Stimulated activated naive B cell treated with anti-CD40 and anti-IgM and Interleukin-4, amounts not matched to agents 10 μg/mL and 1 μg/mL and 100 μg/mL, for 72 hours (primary cell): ENCODE results near the gene LRRC53.

Source experiments
- ATAC-seq, 2 donors: fragments of 150-1000 bp; cut with Tn5 transposase; replicated peaks; 2 replicates each; pipeline ENCODE4 v1.10.0; 2021; ENCODE audit warnings: moderate library complexity in 1 of 2
- DNase-seq: peaks from one replicate; pipeline ENCODE4 v3.0.0; 2021
- H3K27ac Mint-ChIP-seq: one replicate; pipeline ENCODE4 v1.8.0; 2022; ENCODE audit warnings: mild to moderate bottlenecking, mixed read lengths
- H3K27me3 Mint-ChIP-seq, 2 donors: one replicate each; pipeline ENCODE4 v1.8.0; 2022; ENCODE audit warnings: mixed read lengths in 2 of 2
- H3K36me3 Mint-ChIP-seq, 2 donors: one replicate each; pipeline ENCODE4 v1.8.0; 2022; ENCODE audit warnings: mixed read lengths in 2 of 2, mild to moderate bottlenecking in 1 of 2
- H3K4me1 Mint-ChIP-seq, 2 donors: one replicate each; pipeline ENCODE4 v1.8.0; 2022; ENCODE audit warnings: mixed read lengths in 2 of 2, mild to moderate bottlenecking in 1 of 2
- H3K4me3 Mint-ChIP-seq, 2 donors: one replicate each; pipeline ENCODE4 v1.8.0; 2022; ENCODE audit warnings: mild to moderate bottlenecking in 2 of 2, mixed read lengths in 2 of 2, moderate library complexity in 1 of 2
- H3K9me3 Mint-ChIP-seq, 2 donors: one replicate each; pipeline ENCODE4 v1.8.0; 2022; ENCODE audit warnings: mixed read lengths in 2 of 2, mild to moderate bottlenecking in 1 of 2

Gene LRRC53, protein sequence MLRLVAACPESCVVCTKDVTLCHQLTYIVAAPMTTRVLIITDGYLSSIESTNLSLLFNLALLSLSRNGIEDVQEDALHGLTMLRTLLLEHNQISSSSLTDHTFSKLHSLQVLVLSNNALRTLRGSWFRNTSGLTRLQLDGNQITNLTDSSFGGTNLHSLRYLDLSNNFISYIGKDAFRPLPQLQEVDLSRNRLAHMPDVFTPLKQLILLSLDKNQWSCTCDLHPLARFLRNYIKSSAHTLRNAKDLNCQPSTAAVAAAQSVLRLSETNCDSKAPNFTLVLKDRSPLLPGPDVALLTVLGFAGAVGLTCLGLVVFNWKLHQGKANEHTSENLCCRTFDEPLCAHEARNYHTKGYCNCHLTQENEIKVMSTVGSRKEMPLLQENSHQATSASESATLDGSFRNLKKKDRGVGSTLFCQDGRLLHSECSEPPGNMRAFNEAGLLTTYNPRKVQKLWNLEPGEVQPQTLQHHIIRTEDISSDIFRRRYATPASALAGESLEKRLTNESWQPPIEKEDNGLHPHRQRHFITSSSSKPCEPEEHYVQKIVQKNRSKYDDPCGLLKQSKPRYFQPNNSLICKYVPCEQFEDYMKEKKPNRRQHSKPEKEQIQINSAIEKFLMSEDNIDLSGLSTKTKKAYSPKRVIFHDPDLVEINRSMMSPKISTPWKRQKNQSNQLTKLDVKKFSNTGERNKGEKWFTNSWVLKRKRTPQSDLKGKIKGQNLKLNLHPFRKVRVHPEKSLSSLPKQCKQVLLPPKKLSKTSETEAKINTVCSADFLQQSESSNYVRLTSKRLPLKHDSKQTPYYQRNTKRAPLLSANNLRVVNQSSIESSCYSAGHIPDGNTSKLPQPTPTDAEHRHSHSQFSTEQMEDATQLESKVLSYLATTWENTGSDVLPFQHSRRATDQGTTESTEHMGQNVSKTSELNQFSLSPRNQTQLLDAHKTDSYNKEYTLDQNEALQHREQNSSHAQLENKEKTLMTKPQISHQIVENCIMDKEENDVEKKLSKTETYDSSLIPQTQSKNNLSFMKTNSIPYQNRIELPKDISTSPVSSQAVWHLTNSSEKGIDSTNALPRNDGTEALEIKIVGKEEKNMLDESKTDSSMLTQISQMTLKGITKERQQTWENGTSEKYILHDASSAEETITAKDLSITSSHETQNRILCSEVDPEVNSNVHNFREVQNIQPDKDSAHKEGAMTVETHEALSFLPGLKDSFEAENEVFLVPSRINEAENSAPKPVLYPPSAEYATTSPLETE

DNA sequence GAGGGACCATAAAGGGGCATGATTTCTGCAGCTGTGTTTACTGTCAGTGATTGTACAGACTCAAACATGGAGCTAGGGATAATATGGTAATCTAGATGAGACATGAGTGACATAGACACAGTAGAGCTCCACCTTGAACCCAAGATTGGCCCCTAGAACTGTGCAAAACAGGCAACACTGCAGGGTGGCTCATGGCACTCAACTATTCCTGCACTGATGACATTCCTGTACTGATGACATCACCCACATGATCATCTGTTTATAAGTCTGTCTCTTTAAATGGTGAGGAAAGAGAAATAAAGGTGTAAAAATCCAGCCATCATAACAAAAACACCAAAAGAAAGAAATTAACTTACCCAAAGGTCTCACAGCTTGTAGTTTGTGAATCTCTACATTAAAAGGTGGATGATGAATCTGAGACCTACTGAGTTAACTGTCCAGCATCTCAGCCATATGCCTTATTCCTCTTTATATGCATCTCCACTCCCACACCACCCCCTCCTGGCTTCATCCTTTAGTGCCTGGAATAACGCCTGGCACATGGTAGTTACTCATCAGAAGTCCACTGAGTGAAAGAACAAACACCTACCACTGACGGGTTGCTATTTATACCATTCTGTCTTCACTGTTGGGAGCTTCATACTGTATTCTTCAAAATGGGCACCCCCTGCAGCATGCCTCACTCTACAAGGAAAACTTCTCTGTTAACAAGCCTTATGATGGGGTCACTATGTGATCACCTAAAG is at the start of gene LRRC53:
Gene LRRC53 (minus strand): TSS at position 442 of the 746 bp plus-strand sequence. CDS start 29,262 bp downstream, outside the sequence.
- ATAC-seq (no peak), DNase-seq (no peak)
- Mint-ChIP-seq H3K36me3 (no peaks in the 10 kb centered on the region), H3K27ac (no peak within 1 kb of the TSS), H3K4me3 (no peak within 1 kb of the TSS), H3K4me1 (no peaks in the 10 kb centered on the region), H3K27me3 (no peaks in the 10 kb centered on the region), H3K9me3 (no peaks in the 10 kb centered on the region)

DNA sequence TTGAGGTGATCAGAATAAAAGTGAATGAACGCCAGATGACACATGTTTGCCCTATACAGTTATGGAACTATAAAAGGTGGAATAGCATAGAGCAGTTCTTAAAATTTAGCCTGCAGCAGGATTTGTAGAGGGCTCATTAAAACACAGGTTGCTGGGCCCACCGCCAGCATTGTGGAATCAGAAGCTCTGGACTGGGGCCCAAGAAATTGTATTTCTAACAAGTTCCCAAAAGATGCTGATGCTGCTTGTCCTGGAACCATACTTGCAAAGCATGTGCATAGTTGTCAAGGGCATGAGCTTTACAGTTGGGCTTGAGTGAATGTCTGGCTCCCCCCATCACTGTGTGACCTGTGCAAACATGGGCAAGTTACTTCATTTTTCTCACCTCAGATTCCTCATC is 37.5 kb upstream of the LRRC53 start:
- Mint-ChIP-seq H3K27me3 (peaks cover 0 to 7% of the 10 kb centered on the region in 2 donors), H3K4me1 (no peaks in the 10 kb centered on the region), H3K36me3 (no peaks in the 10 kb centered on the region), H3K9me3 (no peaks in the 10 kb centered on the region), H3K27ac (no peak overlapping the region), H3K4me3 (no peak overlapping the region)
- no peak for DNase-seq
- ATAC-seq = no peak

DNA sequence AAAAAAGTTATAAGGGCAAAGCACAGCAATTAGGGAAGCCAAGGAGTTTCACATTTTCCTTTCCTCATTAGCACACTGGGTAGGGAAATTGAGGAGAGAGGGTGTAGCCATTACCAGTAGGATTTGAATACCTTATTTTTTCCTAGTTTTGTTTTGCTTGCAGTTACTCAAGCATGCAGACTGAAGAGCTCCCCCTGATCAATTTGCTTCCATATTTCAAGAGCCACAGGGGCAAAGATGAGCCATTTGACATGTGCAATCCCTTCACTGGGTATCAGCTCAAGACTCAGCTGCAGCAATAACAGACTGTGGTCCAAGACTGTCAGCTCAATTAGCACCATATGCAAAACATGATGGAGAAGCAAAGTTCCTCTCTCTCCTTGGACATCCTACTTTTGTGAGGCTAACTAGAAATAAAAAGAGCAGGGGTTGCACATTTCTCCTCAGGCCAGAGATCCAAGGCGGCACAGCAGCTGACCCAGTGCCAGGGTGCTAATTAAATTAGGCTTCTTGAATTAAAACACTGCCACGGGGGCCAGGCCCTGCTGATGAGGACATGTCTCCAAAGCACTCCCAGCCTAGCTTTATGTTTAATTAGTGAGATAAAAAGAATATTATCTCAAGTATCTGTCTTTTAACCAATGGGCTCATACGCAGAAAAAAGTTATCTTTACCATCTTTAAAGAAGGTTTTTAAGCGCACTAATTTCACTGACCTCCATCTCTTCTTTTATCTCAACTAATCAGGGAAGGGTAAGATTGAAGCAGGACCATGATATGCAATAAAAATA is 36.7 kb upstream of the LRRC53 start:
- peaks cover 0 to 7% of the 10 kb centered on the region in 2 donors for H3K27me3 Mint-ChIP-seq
- no peak for ATAC-seq
- H3K4me3 Mint-ChIP-seq = no peak overlapping the region
- H3K27ac Mint-ChIP-seq = no peak overlapping the region
- no peaks in the 10 kb centered on the region for H3K4me1 Mint-ChIP-seq
- no peaks in the 10 kb centered on the region for H3K9me3 Mint-ChIP-seq
- no peak for DNase-seq
- H3K36me3 Mint-ChIP-seq = no peaks in the 10 kb centered on the region

DNA sequence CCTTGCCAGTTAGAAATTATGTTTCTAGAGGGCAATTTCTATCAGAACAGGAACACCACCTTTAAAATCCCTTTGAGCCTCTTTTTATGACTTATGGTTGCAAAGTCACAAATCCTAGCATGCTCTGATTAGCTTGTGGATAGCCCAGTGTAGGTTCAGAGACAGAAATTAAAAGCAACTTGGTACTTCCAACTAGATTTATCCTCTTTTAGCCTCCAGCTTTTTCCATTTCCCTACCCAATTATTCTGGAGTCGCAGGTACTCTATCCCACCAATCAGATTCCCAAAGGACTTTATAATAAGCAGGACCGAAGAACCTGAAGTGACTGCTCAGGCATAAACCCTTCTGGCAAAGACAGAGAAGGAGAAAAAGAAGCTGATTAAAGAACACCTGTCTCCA is 33.4 kb upstream of the LRRC53 start:
- Mint-ChIP-seq H3K9me3 (no peaks in the 10 kb centered on the region), H3K4me3 (no peak overlapping the region), H3K36me3 (no peaks in the 10 kb centered on the region), H3K27me3 (peaks cover 0 to 1% of the 10 kb centered on the region in 2 donors), H3K4me1 (no peaks in the 10 kb centered on the region), H3K27ac (no peak overlapping the region)
- ATAC-seq (no peak), DNase-seq (no peak)

DNA sequence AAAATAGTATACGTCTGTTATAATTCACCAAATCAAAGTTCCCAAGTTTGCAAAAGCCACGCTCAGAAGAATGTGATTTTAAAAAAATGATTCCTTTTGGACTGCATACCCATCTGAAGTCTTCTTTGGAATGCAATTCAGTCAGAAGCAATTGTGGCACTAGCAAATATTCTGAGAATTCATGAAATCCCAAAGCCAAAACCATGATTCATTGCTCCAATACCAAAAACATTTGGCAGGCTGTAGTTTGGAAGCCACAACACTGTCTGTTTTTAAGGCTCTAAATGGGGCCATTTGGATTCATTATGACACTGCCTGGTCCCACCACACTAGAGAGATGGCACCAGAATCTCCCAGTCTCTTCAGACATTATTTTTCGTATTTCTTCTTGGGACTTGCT is 21.8 kb upstream of the LRRC53 start:
- H3K9me3 Mint-ChIP-seq = no peaks in the 10 kb centered on the region
- no peaks in the 10 kb centered on the region for H3K27me3 Mint-ChIP-seq

DNA sequence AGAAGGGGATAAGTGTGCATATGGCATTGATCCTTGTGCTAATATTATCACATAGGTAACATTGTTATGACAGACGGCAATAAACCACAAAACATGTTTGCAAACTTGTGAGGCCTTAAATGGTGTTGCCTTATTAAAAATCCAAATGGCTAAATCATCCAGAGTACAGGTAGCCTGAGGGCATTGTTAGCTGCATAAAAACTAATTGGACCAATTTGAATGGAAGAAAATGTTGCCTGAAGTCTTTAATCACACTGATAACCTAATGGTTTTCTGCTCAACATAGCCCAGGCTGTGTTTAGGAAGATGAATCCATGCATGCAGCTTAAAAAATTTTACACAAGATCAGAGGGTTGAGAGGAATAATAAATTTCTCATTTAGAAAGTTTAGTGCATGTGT is 19.4 kb upstream of the LRRC53 start:
- no peak overlapping the region for H3K4me3 Mint-ChIP-seq
- DNase-seq = no peak
- ATAC-seq = no peak
- peaks cover 0 to 11% of the 10 kb centered on the region in 2 donors for H3K27me3 Mint-ChIP-seq
- H3K4me1 Mint-ChIP-seq = no peaks in the 10 kb centered on the region
- no peaks in the 10 kb centered on the region for H3K9me3 Mint-ChIP-seq
- H3K36me3 Mint-ChIP-seq = no peaks in the 10 kb centered on the region
- H3K27ac Mint-ChIP-seq = no peak overlapping the region

More for the DNA sequence above, 21.8 kb upstream of the LRRC53 start:
- H3K36me3 Mint-ChIP-seq = no peaks in the 10 kb centered on the region
- no peak for DNase-seq
- ATAC-seq = no peak
- no peaks in the 10 kb centered on the region for H3K4me1 Mint-ChIP-seq
- H3K4me3 Mint-ChIP-seq = no peak overlapping the region
- H3K27ac Mint-ChIP-seq = no peak overlapping the region

DNA sequence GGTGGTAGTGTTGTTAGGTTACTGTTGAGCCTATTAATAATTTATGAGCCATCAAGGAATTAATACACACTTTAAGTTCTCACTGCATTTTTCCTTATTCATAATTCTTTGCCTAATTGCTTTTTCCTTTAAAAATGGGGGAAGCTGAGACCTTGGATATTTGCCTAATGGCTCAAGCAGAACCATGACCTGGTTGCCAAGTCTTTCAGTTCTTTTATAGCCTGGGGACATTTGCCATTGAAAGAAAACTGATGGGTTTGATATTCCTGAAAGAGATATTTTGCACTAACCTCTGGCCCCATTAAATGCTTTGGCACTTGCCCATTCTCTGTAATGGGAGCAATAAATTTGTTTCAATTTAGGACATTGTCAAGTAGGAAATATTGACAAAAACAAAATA is 18.5 kb upstream of the LRRC53 start:
- H3K4me1 Mint-ChIP-seq = no peaks in the 10 kb centered on the region
- no peak overlapping the region for H3K27ac Mint-ChIP-seq
- H3K9me3 Mint-ChIP-seq = no peaks in the 10 kb centered on the region
- no peak for ATAC-seq
- peaks cover 0 to 11% of the 10 kb centered on the region in 2 donors for H3K27me3 Mint-ChIP-seq
- H3K4me3 Mint-ChIP-seq = no peak overlapping the region
- H3K36me3 Mint-ChIP-seq = no peaks in the 10 kb centered on the region
- no peak for DNase-seq

DNA sequence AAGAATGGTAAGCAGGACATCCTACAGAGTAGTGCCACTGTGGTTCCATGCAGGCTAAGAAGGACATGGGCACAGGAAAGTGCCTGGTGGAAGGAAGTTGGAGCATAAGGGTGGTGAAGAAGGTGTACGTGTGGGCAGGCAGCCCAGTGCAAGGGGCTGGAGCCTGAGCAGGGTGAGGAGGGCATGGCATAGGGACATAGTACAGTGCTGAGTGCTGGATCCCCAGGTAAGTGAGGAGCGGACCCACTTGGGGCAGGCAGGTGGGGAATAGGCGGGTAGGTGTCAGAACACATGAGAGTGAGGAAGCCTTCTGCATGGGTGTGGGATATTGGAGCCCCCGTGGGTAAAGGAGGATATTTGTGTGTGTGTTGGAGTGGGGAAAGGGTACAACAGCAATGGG is 15.7 kb upstream of the LRRC53 start:
- no peak overlapping the region for H3K27ac Mint-ChIP-seq
- peak in 1 of 2 donors; percentile 22 for ATAC-seq

DNA sequence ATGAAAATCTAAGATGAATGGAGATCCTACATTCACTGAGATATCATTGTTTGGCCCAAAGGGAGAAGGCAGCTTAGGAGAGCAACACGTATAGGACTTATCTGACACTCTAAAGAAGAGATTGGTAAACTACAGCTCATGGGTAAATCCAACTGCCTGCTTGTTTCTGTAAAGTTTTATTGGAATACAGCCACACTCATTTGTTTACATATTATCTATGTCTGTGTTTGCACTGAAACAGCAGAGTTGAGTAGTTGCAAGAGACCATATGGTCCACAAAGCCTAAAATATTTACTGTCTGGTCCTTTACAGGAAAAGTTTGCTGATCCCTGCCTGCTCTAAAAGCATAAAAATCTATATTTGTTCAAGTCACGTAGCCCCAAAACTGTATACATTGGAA is 14.3 kb upstream of the LRRC53 start:
- ATAC-seq (no peak), DNase-seq (no peak)
- Mint-ChIP-seq H3K4me1 (no peaks in the 10 kb centered on the region), H3K9me3 (no peaks in the 10 kb centered on the region), H3K4me3 (no peak overlapping the region), H3K27me3 (peaks cover 0 to 11% of the 10 kb centered on the region in 2 donors), H3K27ac (no peak overlapping the region), H3K36me3 (no peaks in the 10 kb centered on the region)

More for the DNA sequence above, 15.7 kb upstream of the LRRC53 start:
- Mint-ChIP-seq H3K9me3 (no peaks in the 10 kb centered on the region), H3K27me3 (peaks cover 0 to 11% of the 10 kb centered on the region in 2 donors), H3K4me1 (no peaks in the 10 kb centered on the region), H3K36me3 (no peaks in the 10 kb centered on the region), H3K4me3 (no peak overlapping the region)
- DNase-seq = no peak

DNA sequence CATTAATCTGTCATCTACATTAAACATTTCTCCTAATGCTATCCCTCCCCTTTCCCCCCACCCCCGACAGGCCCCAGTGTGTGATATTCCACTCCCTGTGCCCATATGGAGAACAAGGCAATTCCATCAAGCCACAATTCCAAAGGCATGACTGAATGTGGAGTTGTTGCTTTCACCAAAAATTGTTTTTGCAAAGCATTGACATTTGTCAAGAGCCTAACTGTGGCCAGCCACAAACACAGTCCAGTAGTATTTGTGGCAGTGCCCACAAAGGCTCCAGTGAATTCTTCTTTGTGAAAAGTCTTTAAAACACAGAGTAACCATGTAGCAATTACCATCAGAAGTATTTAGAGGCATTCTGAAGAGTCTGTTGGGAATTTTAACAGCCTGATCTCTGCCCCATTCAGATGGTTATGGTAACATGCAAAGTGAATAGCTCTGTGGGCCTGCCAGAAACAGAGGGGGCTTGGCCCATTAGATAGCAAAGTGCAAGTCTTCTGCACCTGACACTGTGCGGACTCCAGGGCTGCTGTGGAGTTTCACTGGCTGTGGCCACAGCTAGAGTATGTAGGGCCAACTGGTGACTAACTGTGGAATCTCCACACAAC is 11.6 kb upstream of the LRRC53 start:
- Mint-ChIP-seq H3K9me3 (no peaks in the 10 kb centered on the region), H3K27ac (no peak overlapping the region), H3K27me3 (peaks cover 0 to 11% of the 10 kb centered on the region in 2 donors), H3K36me3 (no peaks in the 10 kb centered on the region), H3K4me3 (no peak overlapping the region), H3K4me1 (no peaks in the 10 kb centered on the region)
- ATAC-seq = no peak
- no peak for DNase-seq

DNA sequence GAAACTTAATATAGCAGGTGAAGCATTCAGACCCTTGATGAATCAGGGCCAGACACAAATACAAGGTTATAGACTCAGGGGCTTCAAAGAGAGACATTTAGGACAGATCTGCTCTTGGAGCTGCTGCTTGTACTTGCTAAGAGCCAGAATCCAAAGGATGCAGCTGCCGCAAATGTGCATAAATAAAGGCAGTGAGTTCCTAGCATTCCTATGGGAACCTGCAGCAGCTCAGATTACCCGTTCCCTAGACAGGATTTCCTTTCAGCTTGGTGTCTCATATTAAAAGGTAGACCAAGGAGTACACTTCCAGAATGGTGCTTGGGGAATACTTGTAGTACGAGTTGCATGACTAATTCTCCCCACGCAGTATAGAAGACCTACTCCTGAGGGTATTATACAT is 9.7 kb upstream of the LRRC53 start:
- Mint-ChIP-seq H3K36me3 (no peaks in the 10 kb centered on the region), H3K4me3 (no peak overlapping the region), H3K9me3 (no peaks in the 10 kb centered on the region), H3K4me1 (no peaks in the 10 kb centered on the region), H3K27me3 (peaks cover 0 to under 1% of the 10 kb centered on the region in 2 donors), H3K27ac (no peak overlapping the region)
- no peak for ATAC-seq
- DNase-seq = no peak

DNA sequence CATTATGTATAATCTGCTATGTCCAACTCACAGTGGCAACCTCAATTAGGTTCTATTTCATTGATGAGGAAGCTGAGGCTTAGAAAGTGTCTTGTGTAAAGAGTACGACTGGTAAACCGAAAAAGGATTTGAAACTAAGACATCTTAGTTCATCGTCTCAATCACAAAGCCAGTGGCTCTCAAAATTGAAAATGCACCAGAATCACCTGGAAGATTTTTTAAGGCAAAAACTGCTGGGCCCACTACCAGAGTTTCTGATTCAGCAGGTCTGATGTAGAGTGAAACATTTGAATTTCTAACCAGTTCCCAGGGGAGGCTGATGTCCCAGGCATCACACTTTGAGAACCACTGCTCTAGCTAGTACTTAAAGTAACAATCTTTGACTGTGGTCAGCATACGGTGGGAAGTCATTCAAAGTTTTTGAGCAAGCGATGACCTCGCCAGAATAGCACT is 5.2 kb upstream of the LRRC53 start:
- peak in 1 of 2 donors; percentile 25 for ATAC-seq
- Mint-ChIP-seq H3K9me3 (no peaks in the 10 kb centered on the region), H3K4me1 (no peaks in the 10 kb centered on the region), H3K36me3 (no peaks in the 10 kb centered on the region), H3K27ac (no peak overlapping the region), H3K4me3 (no peak overlapping the region), H3K27me3 (no peaks in the 10 kb centered on the region)
- DNase-seq = no peak
